ENCODE data around the gene M1AP.

M1AP gene

GRCh38 chr2:74693668-74694067 is 45.5 kb upstream of the M1AP start:
- no peak overlapping the region for H4K8ac ChIP-seq (ENCODE audit: low read length)
- H2BK12ac ChIP-seq (ENCODE audit: low read length in 2 of 2): no peak overlapping the region
- no CpG with 5 or more reads among the region's 1 CpG for WGBS

GRCh38 chr2:74693213-74693612 is 45.1 kb upstream of the M1AP start:
- no peak overlapping the region for H2AFZ ChIP-seq (ENCODE audit: low read depth, low read length)
- H3K4me1 ChIP-seq (ENCODE audit: control insufficient read depth, insufficient read depth, low read depth, low read length): no peaks in the 10 kb centered on the region
- H3K23ac ChIP-seq (ENCODE audit: low read length in 2 of 2): no peak overlapping the region
- H3K4ac ChIP-seq (ENCODE audit: low read depth in 1 of 2, low read length in 2 of 2): no peak overlapping the region
- H3K27ac ChIP-seq (ENCODE audit: low read length, poor library complexity, severe bottlenecking): no peak overlapping the region
- no peak overlapping the region for H2BK120ac ChIP-seq (ENCODE audit: low read depth, low read length)
- no peak overlapping the region for H2BK12ac ChIP-seq (ENCODE audit: low read length in 2 of 2)
- H3K18ac ChIP-seq (ENCODE audit: low read depth in 1 of 2, low read length in 2 of 2): no peak overlapping the region
- H2AK5ac ChIP-seq (ENCODE audit: low read length, severe bottlenecking): no peak overlapping the region
- no peak overlapping the region for H3K4me2 ChIP-seq (ENCODE audit: low read length, poor library complexity, severe bottlenecking)
- no peak for DNase-seq
- no peak overlapping the region for H2BK5ac ChIP-seq (ENCODE audit: low read depth, low read length, poor library complexity, severe bottlenecking)
- no peaks in the 10 kb centered on the region for H3K79me1 ChIP-seq (replicated peaks; ENCODE audit: low read length, poor library complexity, severe bottlenecking)
- peaks cover 0 to 31% of the 10 kb centered on the region in 2 experiments for H3K27me3 ChIP-seq (ENCODE audit: control insufficient read depth in 1 of 2, insufficient read depth in 1 of 2, low read length in 2 of 2)
- no peak overlapping the region for H2BK15ac ChIP-seq (ENCODE audit: low read depth, poor library complexity, severe bottlenecking)
- no peaks in the 10 kb centered on the region for H3K36me3 ChIP-seq (ENCODE audit: control insufficient read depth in 1 of 2, insufficient read depth in 2 of 2, low read depth in 1 of 2, low read length in 2 of 2)
- H3K4me3 ChIP-seq (ENCODE audit: insufficient read depth in 1 of 2, low read depth in 1 of 2, low read length in 2 of 2): no peak overlapping the region
- H3K9ac ChIP-seq (ENCODE audit: low read length): no peak overlapping the region
- H3K9me3 ChIP-seq (ENCODE audit: control insufficient read depth, low read length): no peaks in the 10 kb centered on the region
- H3K14ac ChIP-seq (ENCODE audit: low read length in 2 of 2): no peak overlapping the region
- H4K8ac ChIP-seq (ENCODE audit: low read length): no peak overlapping the region
- no peak overlapping the region for H4K91ac ChIP-seq (ENCODE audit: low read length)

More at GRCh38 chr2:74693668-74694067, 45.5 kb upstream of the M1AP start:
- H3K9ac ChIP-seq (ENCODE audit: low read length): no peak overlapping the region
- H2AFZ ChIP-seq (ENCODE audit: low read depth, low read length): no peak overlapping the region
- H2BK15ac ChIP-seq (ENCODE audit: low read depth, poor library complexity, severe bottlenecking): no peak overlapping the region
- no peak overlapping the region for H2BK120ac ChIP-seq (ENCODE audit: low read depth, low read length)
- no peak overlapping the region for H3K27ac ChIP-seq (ENCODE audit: low read length, poor library complexity, severe bottlenecking)
- no peak overlapping the region for H3K4ac ChIP-seq (ENCODE audit: low read depth in 1 of 2, low read length in 2 of 2)
- H3K23ac ChIP-seq (ENCODE audit: low read length in 2 of 2): no peak overlapping the region
- H4K91ac ChIP-seq (ENCODE audit: low read length): no peak overlapping the region
- no peak overlapping the region for H3K14ac ChIP-seq (ENCODE audit: low read length in 2 of 2)
- no peaks in the 10 kb centered on the region for H3K4me1 ChIP-seq (ENCODE audit: control insufficient read depth, insufficient read depth, low read depth, low read length)
- no peaks in the 10 kb centered on the region for H3K9me3 ChIP-seq (ENCODE audit: control insufficient read depth, low read length)
- H2AK5ac ChIP-seq (ENCODE audit: low read length, severe bottlenecking): no peak overlapping the region
- H3K36me3 ChIP-seq (ENCODE audit: control insufficient read depth in 1 of 2, insufficient read depth in 2 of 2, low read depth in 1 of 2, low read length in 2 of 2): no peaks in the 10 kb centered on the region
- no peaks in the 10 kb centered on the region for H3K79me1 ChIP-seq (replicated peaks; ENCODE audit: low read length, poor library complexity, severe bottlenecking)
- DNase-seq: no peak
- no peak overlapping the region for H3K4me2 ChIP-seq (ENCODE audit: low read length, poor library complexity, severe bottlenecking)
- no peak overlapping the region for H3K18ac ChIP-seq (ENCODE audit: low read depth in 1 of 2, low read length in 2 of 2)
- H3K27me3 ChIP-seq (ENCODE audit: control insufficient read depth in 1 of 2, insufficient read depth in 1 of 2, low read length in 2 of 2): peaks cover 0 to 31% of the 10 kb centered on the region in 2 experiments
- no peak overlapping the region for H3K4me3 ChIP-seq (ENCODE audit: insufficient read depth in 1 of 2, low read depth in 1 of 2, low read length in 2 of 2)
- no peak overlapping the region for H2BK5ac ChIP-seq (ENCODE audit: low read depth, low read length, poor library complexity, severe bottlenecking)

- H3K9me3 ChIP-seq (ENCODE audit: control insufficient read depth, low read length): no peaks in the 10 kb centered on the region
- H3K14ac ChIP-seq (ENCODE audit: low read length in 2 of 2): no peak overlapping the region
- no peak overlapping the region for H3K4ac ChIP-seq (ENCODE audit: low read depth in 1 of 2, low read length in 2 of 2)
- peaks cover 0 to 35% of the 10 kb centered on the region in 2 experiments for H3K27me3 ChIP-seq (ENCODE audit: control insufficient read depth in 1 of 2, insufficient read depth in 1 of 2, low read length in 2 of 2)
- peak overlapping the region in 1 of 2 experiments; percentile 11 for H2BK12ac ChIP-seq (ENCODE audit: low read length in 2 of 2)
- no peak overlapping the region for H3K27ac ChIP-seq (ENCODE audit: low read length, poor library complexity, severe bottlenecking)
- no peak overlapping the region for H2BK5ac ChIP-seq (ENCODE audit: low read depth, low read length, poor library complexity, severe bottlenecking)
- no peak overlapping the region for H2BK120ac ChIP-seq (ENCODE audit: low read depth, low read length)
- no peak overlapping the region for H3K9ac ChIP-seq (ENCODE audit: low read length)
- H3K4me2 ChIP-seq (ENCODE audit: low read length, poor library complexity, severe bottlenecking): no peak overlapping the region
- H4K8ac ChIP-seq (ENCODE audit: low read length): no peak overlapping the region
- no peak overlapping the region for H2BK15ac ChIP-seq (ENCODE audit: low read depth, poor library complexity, severe bottlenecking)
- no peak overlapping the region for H2AFZ ChIP-seq (ENCODE audit: low read depth, low read length)
- WGBS: 85% methylated on average over 5 of the region's 5 CpGs
- no peak for DNase-seq
- no peaks in the 10 kb centered on the region for H3K36me3 ChIP-seq (ENCODE audit: control insufficient read depth in 1 of 2, insufficient read depth in 2 of 2, low read depth in 1 of 2, low read length in 2 of 2)
- H3K4me3 ChIP-seq (ENCODE audit: insufficient read depth in 1 of 2, low read depth in 1 of 2, low read length in 2 of 2): peak overlapping the region in 1 of 2 experiments; percentile 35
- no peak overlapping the region for H2AK5ac ChIP-seq (ENCODE audit: low read length, severe bottlenecking)
- H3K18ac ChIP-seq (ENCODE audit: low read depth in 1 of 2, low read length in 2 of 2): no peak overlapping the region
- H3K23ac ChIP-seq (ENCODE audit: low read length in 2 of 2): no peak overlapping the region
- no peak overlapping the region for H4K91ac ChIP-seq (ENCODE audit: low read length)
- no peaks in the 10 kb centered on the region for H3K4me1 ChIP-seq (ENCODE audit: control insufficient read depth, insufficient read depth, low read depth, low read length)
- no peaks in the 10 kb centered on the region for H3K79me1 ChIP-seq (replicated peaks; ENCODE audit: low read length, poor library complexity, severe bottlenecking)
Measured at GRCh38 chr2:74691929-74692328, 43.8 kb upstream of the M1AP start.

GRCh38 chr2:74690571-74690970 is 42.4 kb upstream of the M1AP start:
- H3K9me3 ChIP-seq (ENCODE audit: control insufficient read depth, low read length): no peaks in the 10 kb centered on the region
- H3K27me3 ChIP-seq (ENCODE audit: control insufficient read depth in 1 of 2, insufficient read depth in 1 of 2, low read length in 2 of 2): peaks cover 0 to 35% of the 10 kb centered on the region in 2 experiments
- no peak overlapping the region for H3K4me2 ChIP-seq (ENCODE audit: low read length, poor library complexity, severe bottlenecking)
- no peak overlapping the region for H2BK120ac ChIP-seq (ENCODE audit: low read depth, low read length)
- no peak overlapping the region for H3K9ac ChIP-seq (ENCODE audit: low read length)
- no peak overlapping the region for H2AFZ ChIP-seq (ENCODE audit: low read depth, low read length)
- DNase-seq: peak; percentile 72
- H2BK15ac ChIP-seq (ENCODE audit: low read depth, poor library complexity, severe bottlenecking): no peak overlapping the region
- H4K91ac ChIP-seq (ENCODE audit: low read length): no peak overlapping the region
- H3K18ac ChIP-seq (ENCODE audit: low read depth in 1 of 2, low read length in 2 of 2): no peak overlapping the region
- no peak overlapping the region for H3K23ac ChIP-seq (ENCODE audit: low read length in 2 of 2)
- no peak overlapping the region for H2AK5ac ChIP-seq (ENCODE audit: low read length, severe bottlenecking)
- H3K27ac ChIP-seq (ENCODE audit: low read length, poor library complexity, severe bottlenecking): no peak overlapping the region
- H3K14ac ChIP-seq (ENCODE audit: low read length in 2 of 2): no peak overlapping the region
- no peak overlapping the region for H2BK12ac ChIP-seq (ENCODE audit: low read length in 2 of 2)
- 27% methylated on average over 3 of the region's 4 CpGs for WGBS
- H3K79me1 ChIP-seq (replicated peaks; ENCODE audit: low read length, poor library complexity, severe bottlenecking): no peaks in the 10 kb centered on the region
- no peaks in the 10 kb centered on the region for H3K4me1 ChIP-seq (ENCODE audit: control insufficient read depth, insufficient read depth, low read depth, low read length)
- no peak overlapping the region for H2BK5ac ChIP-seq (ENCODE audit: low read depth, low read length, poor library complexity, severe bottlenecking)
- H3K4ac ChIP-seq (ENCODE audit: low read depth in 1 of 2, low read length in 2 of 2): no peak overlapping the region
- H4K8ac ChIP-seq (ENCODE audit: low read length): no peak overlapping the region
- H3K36me3 ChIP-seq (ENCODE audit: control insufficient read depth in 1 of 2, insufficient read depth in 2 of 2, low read depth in 1 of 2, low read length in 2 of 2): no peaks in the 10 kb centered on the region
- no peak overlapping the region for H3K4me3 ChIP-seq (ENCODE audit: insufficient read depth in 1 of 2, low read depth in 1 of 2, low read length in 2 of 2)
